NOMO-1 treated with dmso at 0.1 percent for 144 hours (cell line): ENCODE results near the gene FGF2.
"Not testable (repeated sequence)": the region's sequence is repeated elsewhere in the genome, so short reads cannot be mapped to it uniquely, and the experiment has no call there.

Experiments
- DNase-seq: peaks from one replicate; lab custom pipeline; 2025; ENCODE audit not compliant: unreplicated experiment; lab: John Stamatoyannopoulos, UW

Gene FGF2

GRCh38 chr4:122921971-122922876 is 95.6 kb downstream of the FGF2 start, which contains the start of gene NUDT6:
Gene NUDT6, minus strand, starts transcription at chr4:122922597. Its CDS starts 25 bp downstream, at chr4:122922572.
- peak; percentile 26 for DNase-seq

GRCh38 chr4:122922877-122923511 is 96.4 kb downstream of the FGF2 start:
- DNase-seq = peak; percentile 71

GRCh38 chr4:122928930-122929329 is 102.3 kb downstream of the FGF2 start:
- DNase-seq = no peak

- DNase-seq = no peak
Measured at GRCh38 chr4:122930862-122931261, 104.2 kb downstream of the FGF2 start.

- DNase-seq = no peak
Measured at GRCh38 chr4:122932763-122933162, 106.1 kb downstream of the FGF2 start.

- not testable (repeated sequence) for DNase-seq
Measured at GRCh38 chr4:122945136-122945535, 118.5 kb downstream of the FGF2 start.

GRCh38 chr4:122946142-122946541 is 119.5 kb downstream of the FGF2 start:
- no peak for DNase-seq
